ENCODE data around the gene CDK14. TPM values are rescaled to one million over a fixed set of nuclear protein-coding genes. Genes with fewer than 3 reads are reported as not detected.

CDK14 gene
- total and polyA plus RNA-seq, 2 of the 8 experiments (the other 6 are each of a cell fraction or from before 2014, with no cell fraction given): 5.5 to 47.3 TPM

DNA sequence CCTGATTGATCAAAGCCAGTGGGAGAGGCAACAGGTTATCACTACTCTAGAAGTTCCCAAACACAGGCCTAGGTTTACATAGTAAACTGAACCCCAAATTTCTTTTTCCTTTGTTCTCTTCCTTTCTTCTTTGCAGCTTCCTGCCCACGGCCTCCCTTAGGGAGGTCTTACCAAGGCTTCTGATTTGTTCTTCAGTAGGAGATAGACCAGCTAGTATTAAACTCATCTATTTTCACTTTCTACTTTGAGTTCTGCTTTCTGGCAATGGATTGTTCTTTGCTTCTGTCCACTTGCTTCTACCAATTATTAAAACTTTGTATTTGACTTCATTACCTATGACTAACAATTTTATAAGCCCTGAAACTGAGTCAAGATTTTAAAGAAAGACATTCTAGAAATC is 417.0 kb downstream of the CDK14 start:
- no peak overlapping the region for H2BK12ac ChIP-seq (ENCODE audit: low read depth, low read length)
- no peak overlapping the region for H3K18ac ChIP-seq (ENCODE audit: extremely low read depth, low read length)
- no peaks in the 10 kb centered on the region; the same call in 1 of the 2 replicates for H3K23me2 ChIP-seq (ENCODE audit: low read depth, low read length)
- H3K14ac ChIP-seq (ENCODE audit: insufficient read length): no peak overlapping the region
- no peak overlapping the region for H3K4me3 ChIP-seq (ENCODE audit: extremely low read depth in 1 of 4, insufficient read depth in 2 of 4, low read depth in 3 of 4, low read length in 4 of 4)
- CTCF ChIA-PET (ENCODE audit: partially characterized antibody): interaction anchor here (1.1 to 1.8 kb wide), 2 partner anchors 22 to 28 kb away, joined by 3 to 5 read pairs; no protein-coding TSS in a partner anchor
- FAIRE-seq (no peak), DNase-seq (ENCODE audit: low read depth in 1 of 2, low spot score in 2 of 2) (no peak)
- no peaks in the 10 kb centered on the region for H3K36me3 ChIP-seq (ENCODE audit: control insufficient read depth in 2 of 4, insufficient read depth in 4 of 4, low read length in 3 of 4)
- H2AFZ ChIP-seq (ENCODE audit: low read length): no peak overlapping the region
- H3K4me1 ChIP-seq (replicated peaks in 1 of 4; ENCODE audit: control insufficient read depth in 3 of 4, insufficient read depth in 4 of 4, low read length in 3 of 4): no peaks in the 10 kb centered on the region
- no peak overlapping the region for H3K23ac ChIP-seq (ENCODE audit: insufficient read length)
- H3K4ac ChIP-seq (replicated peaks; ENCODE audit: insufficient read length, low read depth, low read length): no peak overlapping the region
- no peak overlapping the region for H4K8ac ChIP-seq (ENCODE audit: extremely low read depth, insufficient read depth, low read length)
- no peak overlapping the region for H3K56ac ChIP-seq (replicated peaks; ENCODE audit: insufficient read length, low read depth, low read length)
- H3K79me1 ChIP-seq (ENCODE audit: low read depth, low read length): no peaks in the 10 kb centered on the region
- H3K4me2 ChIP-seq (ENCODE audit: insufficient read depth in 1 of 2, low read depth in 2 of 2, low read length in 2 of 2): no peak overlapping the region
- no peak overlapping the region for H2BK5ac ChIP-seq (ENCODE audit: low read depth, low read length)
- no peak overlapping the region for H2BK120ac ChIP-seq (replicated peaks; ENCODE audit: low read depth, low read length)
- no peak overlapping the region for H2AK5ac ChIP-seq (ENCODE audit: low read depth, low read length)
- H3K27ac ChIP-seq (ENCODE audit: low read depth, low read length): no peak overlapping the region
- H3K9ac ChIP-seq (replicated peaks in 1 of 4; ENCODE audit: extremely low read depth in 1 of 4, low read depth in 3 of 4, low read length in 3 of 4): no peak overlapping the region
- H3K27me3 ChIP-seq (replicated peaks in 1 of 4; ENCODE audit: control insufficient read depth in 3 of 4, extremely low read depth in 1 of 4, insufficient read depth in 3 of 4, low read length in 3 of 4): no peaks in the 10 kb centered on the region
- no peak overlapping the region for H2BK20ac ChIP-seq (ENCODE audit: low read length)
- no peak overlapping the region for H2BK15ac ChIP-seq (ENCODE audit: low read length)
- H4K91ac ChIP-seq (replicated peaks; ENCODE audit: insufficient read length, low read length): no peak overlapping the region
- H4K20me1 ChIP-seq (replicated peaks in 1 of 2; ENCODE audit: control insufficient read depth in 1 of 2, insufficient read depth in 2 of 2, low read length in 2 of 2): no peaks in the 10 kb centered on the region
- H4K5ac ChIP-seq (ENCODE audit: insufficient read length, low read depth, low read length): no peak overlapping the region
- no peaks in the 10 kb centered on the region for H3K79me2 ChIP-seq (ENCODE audit: control insufficient read depth in 1 of 2, insufficient read depth in 2 of 2, low read length in 2 of 2)
- 100% methylated on average over 1 of the region's 1 CpG; no CpG with 5 or more reads in 1 of the 2 experiments for WGBS, 2 experiments (ENCODE audit: extremely low coverage in 1 of 2, insufficient coverage in 1 of 2, insufficient read length in 1 of 2, insufficient replicate concordance in 2 of 2, low coverage in 1 of 2, low lambda C conversion rate in 2 of 2, missing lambda C conversion rate in 1 of 2)
- POLR2A ChIA-PET (ENCODE audit: partially characterized antibody): interaction anchor here (0.6 kb wide), 1 partner anchor 401 kb away, joined by 3 read pairs; no protein-coding TSS in a partner anchor
- no peaks in the 10 kb centered on the region for H3K9me3 ChIP-seq (ENCODE audit: insufficient read depth in 2 of 2, low read depth in 1 of 2, low read length in 1 of 2)
- no peak for TF ChIP-seq CREB1 (IDR thresholded peaks at IDR 0.05)
- no peak for TF ChIP-seq CHD2 (IDR thresholded peaks at IDR 0.05; ENCODE audit: low read length)
- TF ChIP-seq RFX5 (IDR thresholded peaks at IDR 0.05; ENCODE audit: borderline replicate concordance, low read depth, low read length): no peak
- TF ChIP-seq RNF2 (IDR thresholded peaks at IDR 0.05; ENCODE audit: borderline replicate concordance, low read depth, low read length, missing control alignments, poor library complexity, severe bottlenecking): no peak
- no peak for TF ChIP-seq TEAD4 (IDR thresholded peaks at IDR 0.05; ENCODE audit: low read depth, low read length)
- TF ChIP-seq HDAC2 (IDR thresholded peaks at IDR 0.05; ENCODE audit: borderline replicate concordance in 1 of 2, low read depth in 2 of 2, low read length in 2 of 2): no peak
- no peak for TF ChIP-seq MAFK (IDR thresholded peaks at IDR 0.05; ENCODE audit: low read depth, low read length)
- no peak for TF ChIP-seq CBX8 (IDR thresholded peaks at IDR 0.05; ENCODE audit: borderline replicate concordance, low read depth, low read length)
- no peak for TF ChIP-seq USF2 (IDR thresholded peaks at IDR 0.05; ENCODE audit: low read length)
- no peak for TF ChIP-seq YY1 (IDR thresholded peaks at IDR 0.05; ENCODE audit: low read depth, low read length)
- TF ChIP-seq RAD21 (IDR thresholded peaks at IDR 0.05 in 1 of 2, conservative IDR thresholded peaks at IDR 0.05 in 1 of 2; ENCODE audit: low read depth in 2 of 2, low read length in 2 of 2): no peak
- TF ChIP-seq ASH2L (IDR thresholded peaks at IDR 0.05; ENCODE audit: low read length): no peak
- TF ChIP-seq SRF (IDR thresholded peaks at IDR 0.05; ENCODE audit: low read depth, low read length): no peak
